NCI-H446 treated with DMSO at 0.1 percent for 48 hours (cell line): ENCODE data around the gene MICAL3.
"Not testable (repeated sequence)": the region's sequence is repeated elsewhere in the genome, so short reads cannot be mapped to it uniquely, and the experiment has no call there.

Experiments
- DNase-seq: peaks from one replicate; lab custom pipeline; 2025; lab: John Stamatoyannopoulos, UW

The MICAL3 gene

GRCh38 chr22:17884893-17885292, 139.5 kb downstream of the MICAL3 start:
- no peak for DNase-seq

DNA sequence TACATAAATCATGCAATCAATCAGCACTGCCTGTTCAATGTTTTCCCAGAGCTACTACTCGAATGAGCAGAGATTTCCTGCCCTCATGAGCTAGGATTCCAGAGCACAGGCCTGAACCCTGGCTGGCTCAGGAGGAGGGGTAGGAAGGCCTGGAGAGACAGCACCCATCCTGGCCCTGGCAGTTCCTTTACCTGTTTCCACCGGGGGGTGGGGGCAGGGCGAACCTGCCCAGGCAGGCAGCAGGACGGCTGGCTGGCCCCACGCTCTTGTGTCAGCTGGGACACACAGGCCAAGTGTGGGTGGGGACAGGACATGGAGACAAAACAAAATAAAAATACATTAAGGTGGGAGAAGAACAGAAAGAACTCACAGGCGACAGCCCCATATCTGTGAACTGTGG, 140.3 kb downstream of the MICAL3 start:
- no peak for DNase-seq

GRCh38 chr22:17883356-17883755, 141.0 kb downstream of the MICAL3 start:
- DNase-seq, result no peak

GRCh38 chr22:17882727-17883126, 141.6 kb downstream of the MICAL3 start:
- no peak for DNase-seq

- DNase-seq, result no peak
Measured at GRCh38 chr22:17882162-17882561, 142.2 kb downstream of the MICAL3 start.

DNA sequence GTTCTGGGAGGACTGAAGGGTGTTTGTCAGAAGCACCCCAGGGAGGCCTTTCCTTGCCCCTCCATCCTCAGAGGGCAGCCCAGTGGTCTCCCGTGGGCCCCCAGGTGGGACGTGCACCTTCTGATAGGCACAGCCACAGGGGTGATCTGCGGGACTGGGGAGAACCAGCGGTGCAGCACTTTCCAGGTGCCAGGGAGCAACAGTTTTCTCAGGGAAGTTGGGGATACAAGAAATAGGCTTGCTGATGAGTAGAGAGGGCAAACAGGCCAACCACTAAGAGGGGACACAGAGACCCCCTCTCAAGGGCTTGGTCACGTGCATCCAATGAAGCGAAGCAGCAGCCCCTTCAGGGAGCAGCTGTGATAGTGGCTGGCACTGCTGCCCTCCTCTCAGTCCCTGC, 143.0 kb downstream of the MICAL3 start:
- DNase-seq, result no peak

DNA sequence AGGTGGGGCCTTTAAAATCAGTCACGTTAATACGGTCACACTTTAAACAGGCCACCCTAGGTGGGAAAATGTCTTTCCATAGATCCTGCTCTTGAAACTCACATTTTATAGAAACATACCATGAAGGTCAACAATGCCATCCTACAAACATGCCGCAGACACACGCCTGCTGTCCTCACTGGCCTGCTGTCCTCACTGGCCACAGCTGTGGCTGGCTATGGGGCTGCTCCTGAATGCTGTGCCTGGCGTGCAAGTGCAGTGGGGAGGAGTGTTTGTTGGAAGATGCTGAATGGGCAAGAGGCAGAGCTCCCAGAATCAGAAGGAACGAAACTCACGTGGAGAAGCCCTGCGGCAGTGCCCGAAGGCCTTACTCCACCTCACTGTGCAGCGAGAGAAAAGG, 143.9 kb downstream of the MICAL3 start:
- DNase-seq, result no peak

- no peak for DNase-seq
Measured at GRCh38 chr22:17880020-17880419, 144.3 kb downstream of the MICAL3 start.

- no peak for DNase-seq
Measured at GRCh38 chr22:17878941-17879340, 145.4 kb downstream of the MICAL3 start.

- no peak for DNase-seq
Measured at GRCh38 chr22:17878186-17878694, 146.1 kb downstream of the MICAL3 start.

GRCh38 chr22:17876878-17877855, 147.2 kb downstream of the MICAL3 start:
- not testable (repeated sequence) for DNase-seq

GRCh38 chr22:17876306-17876831, 148.0 kb downstream of the MICAL3 start:
- DNase-seq, result no peak

- DNase-seq, result no peak
Measured at GRCh38 chr22:17875631-17876030, 148.7 kb downstream of the MICAL3 start.

DNA sequence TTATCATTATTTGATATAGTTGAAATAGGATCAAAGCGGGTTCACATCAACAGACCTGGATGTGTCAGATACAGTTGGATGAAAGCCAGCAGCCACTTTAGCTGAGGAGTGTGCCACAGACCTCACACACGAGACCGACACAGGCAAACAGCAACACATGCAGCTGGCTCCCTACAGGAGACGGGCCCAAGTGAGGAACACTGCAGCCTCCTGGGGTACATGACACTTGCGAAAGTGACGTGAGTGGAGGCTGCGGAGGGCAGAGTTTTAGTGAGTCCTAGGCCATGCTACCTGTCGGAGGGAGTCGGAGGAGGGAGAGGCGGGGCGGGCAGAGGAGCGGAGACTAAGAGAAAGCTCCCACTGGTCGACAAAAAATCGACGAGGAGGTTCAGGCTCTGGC, 149.2 kb downstream of the MICAL3 start:
- DNase-seq, result no peak

GRCh38 chr22:17874231-17874905, 150.0 kb downstream of the MICAL3 start:
- no peak for DNase-seq

DNA sequence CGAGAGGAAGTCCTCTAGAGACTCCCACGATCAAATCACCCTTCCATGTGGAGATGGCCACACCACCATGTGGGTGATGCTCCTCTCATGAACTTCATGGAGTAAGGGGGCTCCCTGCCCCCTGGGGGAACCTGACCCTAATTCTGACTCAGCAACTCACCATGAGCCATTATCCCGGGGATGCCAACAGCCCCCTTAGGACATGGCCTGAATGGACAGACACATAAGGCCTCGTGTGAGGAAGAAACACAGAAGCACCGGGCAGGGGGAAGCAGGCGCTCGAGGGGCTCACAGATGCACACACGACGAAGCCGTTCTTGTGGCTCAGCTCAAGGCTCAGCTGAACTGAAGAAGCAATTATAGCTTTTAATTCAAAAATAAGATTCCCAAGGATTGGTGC, 150.6 kb downstream of the MICAL3 start:
- DNase-seq, result no peak

- no peak for DNase-seq
Measured at GRCh38 chr22:17873116-17873515, 151.2 kb downstream of the MICAL3 start.

- no peak for DNase-seq
Measured at GRCh38 chr22:17872471-17872870, 151.9 kb downstream of the MICAL3 start.

DNA sequence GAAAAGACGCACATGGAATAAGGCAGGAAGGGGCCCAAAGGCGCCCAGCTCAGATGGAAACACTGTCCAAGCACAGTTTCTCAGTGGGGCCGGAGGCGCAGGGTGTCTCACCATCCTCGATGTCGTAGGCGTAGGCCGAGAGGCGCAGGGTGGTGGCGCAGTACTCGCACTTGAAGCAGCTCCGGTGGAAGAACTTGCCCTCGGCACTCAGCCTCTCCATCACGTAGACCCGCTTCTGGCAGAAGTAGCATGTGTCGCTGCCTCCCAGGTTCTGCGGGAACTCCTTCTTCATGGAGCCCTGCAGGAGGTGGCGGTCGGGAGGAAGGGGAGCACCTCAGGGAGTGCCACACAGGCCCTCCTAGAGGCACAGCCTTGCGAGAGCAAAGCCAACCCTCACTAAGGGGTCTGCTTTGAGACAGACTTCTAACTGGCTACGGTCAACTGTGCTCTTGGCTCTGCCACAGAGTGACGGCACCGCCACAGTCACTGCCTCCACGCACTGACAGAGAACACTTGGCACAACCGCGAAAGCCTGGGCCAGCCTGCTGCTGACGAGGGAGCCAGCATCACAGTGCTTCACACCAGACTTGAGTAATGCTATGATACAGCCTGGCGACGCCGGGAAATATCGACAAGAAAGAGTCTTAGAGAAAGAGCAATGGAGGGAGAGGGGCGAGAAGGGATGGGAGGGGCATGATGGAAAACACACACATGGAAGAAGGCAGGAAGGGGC, 152.5 kb downstream of the MICAL3 start:
- DNase-seq, result no peak

GRCh38 chr22:17870407-17870806, 154.0 kb downstream of the MICAL3 start:
- DNase-seq, result no peak

- DNase-seq, result no peak
Measured at GRCh38 chr22:17869285-17870096, 154.9 kb downstream of the MICAL3 start.
